GM12873 (cell line): ENCODE results near the gene TCF15.

Experiments used
- CTCF ChIP-seq: IDR thresholded peaks from 2 replicates; pipeline ENCODE4 v1.5.1; 2012; ENCODE audit warnings: low read depth, mild to moderate bottlenecking, moderate library complexity, low read length, control low read depth; ENCODE audit not compliant: insufficient read depth; ENCODE audit errors: missing control alignments

The TCF15 gene

GRCh38 chr20:646107-646867 lies 36.2 kb upstream of the TCF15 start:
- TF ChIP-seq CTCF, result no peak

- peak; percentile 98 for TF ChIP-seq CTCF
These were observed 35.4 kb upstream of the TCF15 start for GRCh38 chr20:645318-646106.

GRCh38 chr20:644692-645317 lies 34.7 kb upstream of the TCF15 start:
- no peak for TF ChIP-seq CTCF

- TF ChIP-seq CTCF, result no peak
These were observed 32.5 kb upstream of the TCF15 start for GRCh38 chr20:642398-643174.

- TF ChIP-seq CTCF, result no peak
These were observed 31.4 kb upstream of the TCF15 start for GRCh38 chr20:641516-641875.

- no peak for TF ChIP-seq CTCF
These were observed 30.8 kb upstream of the TCF15 start for GRCh38 chr20:640674-641515.
